ENCODE data around the gene SEM1. TPM values are rescaled to one million over a fixed set of nuclear protein-coding genes. Genes with fewer than 3 reads are reported as not detected.
A peak's percentile ranks its signal among the peaks of the same experiment; 100 is the strongest.
"Not testable (repeated sequence)": the region's sequence is repeated elsewhere in the genome, so short reads cannot be mapped to it uniquely, and the experiment has no call there.

The SEM1 gene
- total RNA-seq (2014; rRNA removed): 19.6 and 39.0 TPM in 2 replicates
- polyA plus RNA-seq (2012): 526 TPM

DNA sequence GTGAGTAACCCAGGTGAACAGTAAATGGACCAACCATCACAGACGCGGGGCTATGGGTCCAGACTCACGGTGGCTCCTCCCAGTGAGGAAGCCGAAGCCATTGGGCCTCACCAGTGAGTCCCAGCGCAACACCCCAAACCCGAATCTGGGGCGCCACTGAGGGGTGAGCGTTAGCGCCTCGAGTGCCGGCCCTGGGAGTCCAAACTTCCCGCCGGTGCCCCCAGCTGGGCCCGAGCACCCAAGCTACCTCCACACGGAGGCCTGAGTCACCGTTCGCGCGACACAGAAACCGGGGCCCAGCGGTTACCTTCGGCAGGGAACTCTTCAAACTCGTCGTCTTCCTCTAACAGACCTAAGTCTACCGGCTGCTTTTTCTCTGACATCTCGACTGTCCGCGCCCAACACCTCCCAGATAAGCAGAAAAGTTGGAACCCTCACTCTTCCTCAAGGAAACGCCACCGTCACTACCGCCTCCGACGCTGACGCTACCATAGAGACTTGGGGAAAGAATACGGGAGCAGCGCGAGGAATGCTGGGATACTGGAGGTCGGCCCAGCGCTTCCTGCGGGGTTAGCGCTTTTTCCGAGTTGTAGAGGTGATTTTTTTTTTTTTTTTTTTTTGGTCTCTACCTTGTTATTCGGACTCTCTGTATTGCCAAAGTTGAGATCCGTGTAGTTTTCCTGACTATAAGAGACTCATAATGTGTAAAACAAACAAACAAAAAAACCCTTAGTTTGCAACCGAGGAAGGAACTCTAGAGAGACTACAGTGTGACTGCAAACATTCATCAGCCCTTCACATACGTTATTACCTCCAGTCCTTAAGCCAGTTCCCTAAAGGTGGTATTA lies at the start of gene SEM1:
TSS of gene SEM1 (minus strand) at position 466 of the 848 bp plus-strand sequence. CDS start at position 383, 83 bp downstream.
- peak; percentile 90 for DNase-seq (ENCODE audit: low read depth)

- not testable (repeated sequence) for DNase-seq (ENCODE audit: low read depth)
Measured at GRCh38 chr7:96757880-96758279, 48.2 kb upstream of the SEM1 start.

DNA sequence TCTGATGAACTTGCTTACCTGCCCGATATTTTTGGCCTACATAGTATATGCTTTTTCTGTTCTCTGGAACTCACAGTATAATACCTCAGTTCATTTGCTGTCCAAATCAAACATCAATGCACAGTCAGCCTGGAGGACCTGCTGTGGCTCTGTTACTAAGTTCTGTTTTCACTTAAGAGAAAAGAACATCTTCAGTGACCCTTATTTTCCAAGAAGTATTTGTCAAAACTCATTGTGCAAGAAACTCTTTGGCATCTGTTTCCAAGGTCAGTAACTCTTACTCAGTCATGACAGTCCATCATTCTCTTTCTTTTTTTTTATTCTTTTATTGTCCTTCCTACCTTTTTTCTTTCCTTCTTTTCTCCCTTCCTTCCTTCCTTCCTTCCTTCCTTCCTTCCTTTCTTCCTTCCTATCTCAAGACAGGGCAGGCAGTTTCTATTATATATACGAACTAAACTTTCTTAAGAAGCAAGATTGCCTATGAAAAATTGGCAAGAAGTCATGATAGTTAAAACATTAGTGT lies 37.8 kb upstream of the SEM1 start:
- no peak for DNase-seq (ENCODE audit: low read depth)

DNA sequence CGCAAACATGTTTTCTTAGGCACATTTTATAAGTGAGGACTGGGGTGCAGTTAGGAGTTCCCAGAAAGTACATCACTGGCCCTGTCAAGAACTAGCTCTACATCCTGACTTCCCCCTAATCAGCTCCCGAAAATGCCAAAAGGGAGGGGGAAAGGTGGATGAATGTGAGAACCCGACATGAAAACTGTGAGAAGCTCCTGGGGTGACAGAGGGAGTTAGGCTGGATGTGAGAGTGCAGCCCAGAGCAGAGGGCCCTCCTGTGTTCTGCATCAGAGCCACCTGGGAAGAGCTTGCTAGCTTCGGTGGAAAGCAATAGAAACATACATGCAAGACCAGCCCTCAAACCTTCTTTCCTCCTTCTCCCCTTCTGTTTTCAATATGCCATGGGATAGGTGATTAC lies 30.5 kb upstream of the SEM1 start:
- DNase-seq (ENCODE audit: low read depth): no peak

DNA sequence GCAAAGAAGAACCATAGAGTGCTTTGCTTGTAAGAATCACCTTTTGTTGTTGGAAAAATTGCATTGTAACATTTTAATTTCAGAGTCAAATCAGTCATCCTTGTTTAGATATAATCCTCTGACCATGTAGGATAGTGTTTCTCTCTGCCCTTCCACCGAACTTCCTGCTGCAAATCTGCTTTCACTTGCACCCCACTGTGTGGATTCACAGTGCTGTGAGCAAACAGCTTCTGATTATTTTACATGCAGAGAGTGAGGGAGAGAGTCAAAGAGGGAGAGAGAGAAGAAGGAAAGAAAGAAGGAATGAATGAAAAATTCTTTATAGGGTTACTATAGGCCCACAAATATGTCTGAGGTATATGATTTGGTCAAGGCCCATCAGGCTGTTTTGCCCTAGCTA lies 30.0 kb upstream of the SEM1 start:
- no peak for DNase-seq (ENCODE audit: low read depth)

DNA sequence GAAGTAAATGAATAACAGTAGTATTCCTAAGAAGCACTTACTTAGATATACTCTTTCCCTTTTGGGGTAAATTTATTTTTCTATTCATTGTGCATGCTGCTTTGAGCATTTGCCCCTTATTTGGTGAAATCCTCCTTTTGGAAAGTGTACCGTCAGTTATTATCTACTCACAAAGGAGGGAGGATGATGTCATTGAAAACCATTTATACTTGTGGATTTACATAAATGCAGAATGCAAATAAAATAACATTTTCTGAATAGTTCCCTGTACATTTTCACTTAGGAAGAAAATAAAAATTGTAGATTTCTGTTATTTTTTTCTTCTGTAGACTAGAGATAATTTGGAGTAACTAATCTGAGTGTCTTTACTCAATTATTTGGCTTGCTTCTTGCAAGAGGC lies 29.5 kb upstream of the SEM1 start:
- no peak for DNase-seq (ENCODE audit: low read depth)

- no peak for DNase-seq (ENCODE audit: low read depth)
Measured at GRCh38 chr7:96738705-96739104, 29.1 kb upstream of the SEM1 start.

DNA sequence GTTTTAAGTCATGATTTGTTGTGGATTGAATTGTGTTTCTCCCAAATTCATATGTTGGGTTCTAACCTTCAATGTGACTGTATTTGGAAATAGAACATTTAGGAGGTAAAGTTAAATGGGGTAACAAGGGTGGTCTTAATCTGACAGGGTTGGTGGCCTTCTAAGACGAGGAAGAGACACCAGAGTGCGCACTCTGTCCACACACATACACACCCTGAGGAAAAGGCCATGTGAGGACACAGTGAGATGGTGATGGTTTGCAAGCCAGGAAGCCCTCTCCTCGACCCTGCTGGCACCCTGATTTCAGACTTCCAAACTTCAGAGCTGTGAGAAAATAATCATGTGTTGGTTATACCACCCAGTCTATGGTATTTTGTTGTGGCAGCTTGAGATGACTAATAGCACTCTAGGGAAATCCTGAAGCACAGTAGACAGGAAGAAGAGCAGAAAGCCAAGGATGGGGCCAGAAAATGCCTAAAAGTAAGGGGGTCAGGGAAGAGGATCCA lies 28.0 kb upstream of the SEM1 start:
- DNase-seq (ENCODE audit: low read depth): peak; percentile 13

GRCh38 chr7:96734343-96734742 lies 24.7 kb upstream of the SEM1 start:
- no peak for DNase-seq (ENCODE audit: low read depth)

- no peak for DNase-seq (ENCODE audit: low read depth)
Measured at GRCh38 chr7:96729820-96730219, 20.2 kb upstream of the SEM1 start.

- no peak for DNase-seq (ENCODE audit: low read depth)
Measured at GRCh38 chr7:96728139-96728538, 18.5 kb upstream of the SEM1 start.

GRCh38 chr7:96727534-96728088 lies 18.0 kb upstream of the SEM1 start:
- DNase-seq (ENCODE audit: low read depth): no peak

GRCh38 chr7:96723622-96724021 lies 14.0 kb upstream of the SEM1 start:
- DNase-seq (ENCODE audit: low read depth): peak; percentile 9

DNA sequence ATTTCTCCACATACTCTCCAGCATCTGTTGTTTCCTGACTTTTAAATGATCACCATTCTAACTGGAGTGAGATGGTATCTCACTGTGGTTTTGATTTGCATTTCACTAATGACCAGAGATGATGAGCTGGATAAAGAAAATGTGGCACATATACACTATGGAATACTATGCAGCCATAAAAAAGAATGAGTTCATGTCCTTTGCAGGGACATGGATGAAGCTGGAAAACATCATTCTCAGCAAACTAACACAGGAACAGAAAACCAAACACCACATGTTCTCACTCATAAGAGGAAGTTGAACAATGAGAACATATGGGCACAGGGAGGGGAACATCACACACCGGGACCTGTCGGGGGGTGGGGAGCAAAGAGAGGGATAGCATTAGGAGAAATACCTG lies 13.3 kb upstream of the SEM1 start:
- not testable (repeated sequence) for DNase-seq (ENCODE audit: low read depth)

DNA sequence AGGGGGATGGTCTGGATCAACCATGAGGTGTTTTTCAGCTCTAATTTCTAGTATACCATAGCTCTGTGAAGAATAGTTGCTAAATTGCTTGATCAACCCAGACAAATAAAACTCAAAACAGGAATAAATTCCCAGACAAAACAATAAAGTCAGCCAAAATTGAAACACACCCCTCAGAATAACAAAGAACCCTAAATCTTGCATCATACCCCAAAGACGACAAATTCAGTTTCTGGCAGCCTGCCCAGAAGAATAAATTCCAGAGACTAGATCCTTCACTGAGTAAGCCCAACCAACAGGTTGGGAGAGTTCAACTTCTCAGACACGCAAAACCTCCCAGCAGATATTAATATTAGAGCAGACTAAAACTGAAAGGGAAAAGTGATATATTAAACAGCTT lies 11.2 kb upstream of the SEM1 start:
- DNase-seq (ENCODE audit: low read depth): peak; percentile 52

DNA sequence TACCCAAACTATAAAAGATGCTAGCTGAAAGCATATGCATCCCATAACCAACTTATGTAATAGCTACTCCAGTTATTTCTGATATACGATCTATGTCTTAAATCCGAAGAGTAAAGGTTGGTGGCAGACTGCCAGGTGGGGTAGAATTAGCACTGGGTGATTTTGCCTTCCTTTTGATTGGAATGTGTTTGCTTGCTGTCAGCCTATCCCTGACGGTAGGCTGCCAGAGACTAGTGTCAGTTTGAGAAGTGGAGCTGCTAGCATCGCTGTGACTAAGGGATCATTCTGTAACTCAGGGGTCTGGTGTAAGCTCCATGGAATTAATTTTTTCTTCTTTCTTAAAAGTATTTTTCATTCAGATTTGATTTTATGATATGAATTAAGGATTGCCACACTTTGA lies 9.5 kb upstream of the SEM1 start:
- no peak for DNase-seq (ENCODE audit: low read depth)

GRCh38 chr7:96718107-96719003 lies 8.7 kb upstream of the SEM1 start:
- DNase-seq (ENCODE audit: low read depth): no peak

GRCh38 chr7:96713037-96713436 lies 3.4 kb upstream of the SEM1 start:
- no peak for DNase-seq (ENCODE audit: low read depth)

GRCh38 chr7:96710544-96710943 lies 898 bp upstream of the SEM1 start:
- no peak for DNase-seq (ENCODE audit: low read depth)

GRCh38 chr7:96708872-96709271 lies 774 bp downstream of the SEM1 start:
- no peak for DNase-seq (ENCODE audit: low read depth)

DNA sequence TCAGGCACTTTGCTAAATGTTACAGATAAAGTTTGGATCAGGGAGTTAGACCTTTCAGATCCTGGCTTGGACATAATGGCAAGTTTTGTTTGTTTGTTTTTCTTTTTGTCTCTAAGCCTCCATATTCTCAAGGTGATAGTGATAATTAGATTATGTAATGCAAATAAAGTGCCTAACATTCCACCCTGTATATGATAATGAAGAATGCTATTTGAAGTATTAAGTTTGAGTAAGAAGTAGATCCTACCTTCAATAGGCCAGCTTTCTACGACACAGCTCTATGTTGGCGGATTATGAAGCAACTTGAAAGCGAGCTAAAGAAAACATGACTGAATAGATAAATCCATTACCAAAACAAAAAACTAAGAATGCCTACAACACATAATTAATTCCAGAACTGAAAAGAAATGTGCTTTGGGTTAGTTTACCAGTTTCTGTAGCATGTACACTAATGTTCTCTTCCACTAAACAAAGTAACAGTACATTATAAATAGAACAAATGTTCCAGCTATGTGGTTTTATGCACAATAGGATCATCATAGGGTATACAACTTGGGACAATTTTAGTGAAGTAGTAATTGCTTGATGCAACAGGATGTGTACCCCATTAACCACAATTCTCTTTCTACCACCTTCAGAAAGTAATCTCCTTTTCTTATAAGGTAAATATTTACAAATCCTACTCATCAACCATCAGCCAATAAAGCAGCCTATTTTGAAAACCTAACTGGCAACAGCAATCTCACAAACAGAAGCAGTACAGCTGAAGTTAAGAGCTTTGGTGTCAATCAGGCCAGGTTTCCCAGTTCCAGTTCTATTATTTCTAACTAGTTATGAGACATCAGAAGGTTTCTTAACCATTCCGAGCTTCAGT lies 1.5 kb downstream of the SEM1 start:
- DNase-seq (ENCODE audit: low read depth): no peak

Measured in LHCN-M2 (cell line).